Measurements from ENCODE around the gene GRPEL1. TPM values are rescaled to one million over a fixed set of nuclear protein-coding genes. Genes with fewer than 3 reads are reported as not detected.

The GRPEL1 gene
- polyA plus RNA-seq, 1 of the 3 experiments (the other 2 are of a cell fraction): 29.8 TPM

GRCh38 chr4:7060346-7061150 is 7.3 kb downstream of the GRPEL1 start (continued):
- TF ChIP-seq EP300 (IDR thresholded peaks at IDR 0.05; ENCODE audit: borderline replicate concordance in 1 of 2, low read depth in 1 of 2, low read length in 1 of 2) (no peak), MXI1 (IDR thresholded peaks at IDR 0.05; ENCODE audit: low read depth, low read length) (no peak), RCOR1 (IDR thresholded peaks at IDR 0.05; ENCODE audit: low read length) (no peak), FOXJ3 (CRISPR knock-in tag; IDR thresholded peaks at IDR 0.05) (no peak), FOXM1 (IDR thresholded peaks at IDR 0.05; ENCODE audit: low read depth) (no peak), POLR2AphosphoS5 (IDR thresholded peaks at IDR 0.05; ENCODE audit: low read depth, low read length) (no peak), YY1 (IDR thresholded peaks at IDR 0.05; ENCODE audit: low read depth) (no peak)
- TF ChIP-seq, protein P1, sequence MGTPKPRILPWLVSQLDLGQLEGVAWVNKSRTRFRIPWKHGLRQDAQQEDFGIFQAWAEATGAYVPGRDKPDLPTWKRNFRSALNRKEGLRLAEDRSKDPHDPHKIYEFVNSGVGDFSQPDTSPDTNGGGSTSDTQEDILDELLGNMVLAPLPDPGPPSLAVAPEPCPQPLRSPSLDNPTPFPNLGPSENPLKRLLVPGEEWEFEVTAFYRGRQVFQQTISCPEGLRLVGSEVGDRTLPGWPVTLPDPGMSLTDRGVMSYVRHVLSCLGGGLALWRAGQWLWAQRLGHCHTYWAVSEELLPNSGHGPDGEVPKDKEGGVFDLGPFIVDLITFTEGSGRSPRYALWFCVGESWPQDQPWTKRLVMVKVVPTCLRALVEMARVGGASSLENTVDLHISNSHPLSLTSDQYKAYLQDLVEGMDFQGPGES (IDR thresholded peaks at IDR 0.05; ENCODE audit: low read depth, low read length): no peak

DNA sequence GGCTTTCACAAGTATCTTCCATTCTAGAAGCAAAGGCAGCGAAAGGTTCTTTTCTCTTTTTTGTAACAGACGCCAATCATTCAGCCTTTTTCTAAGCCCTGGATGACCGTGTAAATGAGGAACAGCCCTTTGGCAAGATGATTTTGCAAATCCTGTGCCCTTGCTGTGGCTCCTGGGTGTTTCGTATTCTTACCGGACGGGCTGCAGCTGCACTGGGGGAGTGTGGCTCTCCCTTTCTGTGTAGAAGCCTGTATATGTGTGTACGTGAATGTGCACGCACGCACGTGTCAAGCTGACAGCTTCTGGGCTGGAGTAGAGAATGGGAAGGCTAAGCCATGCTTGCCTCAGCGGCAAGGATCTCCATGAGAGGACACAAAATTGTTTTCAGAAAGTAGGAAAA is 8.2 kb downstream of the GRPEL1 start:
- POLR2A ChIA-PET: interaction anchor here (0.6 to 1.3 kb wide), 2 partner anchors 9 to 13 kb away, joined by 3 to 5 read pairs; partner anchors contain the start of gene GRPEL1
- H3K4me2 ChIP-seq: no peak overlapping the region
- DNase-seq: no peak
- WGBS (ENCODE audit: low lambda C conversion rate): 97% methylated on average over 11 of the region's 11 CpGs
- H3K79me2 ChIP-seq (ENCODE audit: insufficient read depth): peaks cover 54% of the 10 kb centered on the region; the same call in 1 of the 2 replicates
- H3K27me3 ChIP-seq (ENCODE audit: insufficient read depth): no peaks in the 10 kb centered on the region
- H4K20me1 ChIP-seq (ENCODE audit: insufficient read depth): peaks cover 2% of the 10 kb centered on the region; the same call in 1 of the 2 replicates
- H3K9me3 ChIP-seq: no peaks in the 10 kb centered on the region
- peaks cover 66 to 69% of the 10 kb centered on the region in 2 experiments for H3K36me3 ChIP-seq (replicated peaks in 1 of 2; ENCODE audit: control insufficient read depth in 1 of 2, insufficient read depth in 2 of 2, low read length in 1 of 2)
- H3K9me2 ChIP-seq: no peaks in the 10 kb centered on the region
- H3K27ac ChIP-seq (ENCODE audit: low read depth in 2 of 2, low read length in 1 of 2): no peak overlapping the region
- no peak for TF ChIP-seq FOXM1 (IDR thresholded peaks at IDR 0.05; ENCODE audit: low read depth)
- no peak for TF ChIP-seq USF2 (IDR thresholded peaks at IDR 0.05; ENCODE audit: borderline replicate concordance, low read depth, low read length)
- no peak for TF ChIP-seq RAD21 (IDR thresholded peaks at IDR 0.05; ENCODE audit: low read length)
- no peak for TF ChIP-seq NFIC (IDR thresholded peaks at IDR 0.05; ENCODE audit: borderline replicate concordance)
- TF ChIP-seq MAX (IDR thresholded peaks at IDR 0.05; ENCODE audit: low read depth): no peak
- no peak for TF ChIP-seq JUND (IDR thresholded peaks at IDR 0.05)
- TF ChIP-seq TCF12 (IDR thresholded peaks at IDR 0.05): no peak
- TF ChIP-seq SMC3 (IDR thresholded peaks at IDR 0.05; ENCODE audit: low read depth, low read length): no peak
- no peak for TF ChIP-seq EZH2phosphoT487 (IDR thresholded peaks at IDR 0.05; ENCODE audit: borderline replicate concordance, low read depth)
- TF ChIP-seq RFX5 (IDR thresholded peaks at IDR 0.05; ENCODE audit: low read length): no peak
- TF ChIP-seq GABPA (IDR thresholded peaks at IDR 0.05; ENCODE audit: low read depth): no peak
- no peak for TF ChIP-seq YY1 (IDR thresholded peaks at IDR 0.05; ENCODE audit: low read depth)
- TF ChIP-seq TEAD4 (IDR thresholded peaks at IDR 0.05; ENCODE audit: borderline replicate concordance, insufficient read depth): no peak
- no peak overlapping the region for H2AFZ ChIP-seq (ENCODE audit: low read depth)
- H3K9ac ChIP-seq: no peak overlapping the region
- peaks cover 32% of the 10 kb centered on the region for H3F3A ChIP-seq (replicated peaks; ENCODE audit: insufficient read depth)
- CTCF ChIA-PET: interaction anchor here (3.2 kb wide), 1 partner anchor 11 kb away, joined by 19 read pairs; no protein-coding TSS in a partner anchor
- H3K4me3 ChIP-seq (ENCODE audit: low read depth in 2 of 2, low read length in 1 of 2): no peak overlapping the region
- H3K4me1 ChIP-seq (ENCODE audit: control insufficient read depth in 1 of 2, insufficient read depth in 2 of 2, low read depth in 1 of 2, low read length in 1 of 2): 0 out of 4 replicates have a peak, but pooled peaks cover 0 to 3% of the 10 kb centered on the region in 2 experiments

Measured in SK-N-SH (cell line).